ENCODE data around the gene PDIA6.

PDIA6 gene

DNA sequence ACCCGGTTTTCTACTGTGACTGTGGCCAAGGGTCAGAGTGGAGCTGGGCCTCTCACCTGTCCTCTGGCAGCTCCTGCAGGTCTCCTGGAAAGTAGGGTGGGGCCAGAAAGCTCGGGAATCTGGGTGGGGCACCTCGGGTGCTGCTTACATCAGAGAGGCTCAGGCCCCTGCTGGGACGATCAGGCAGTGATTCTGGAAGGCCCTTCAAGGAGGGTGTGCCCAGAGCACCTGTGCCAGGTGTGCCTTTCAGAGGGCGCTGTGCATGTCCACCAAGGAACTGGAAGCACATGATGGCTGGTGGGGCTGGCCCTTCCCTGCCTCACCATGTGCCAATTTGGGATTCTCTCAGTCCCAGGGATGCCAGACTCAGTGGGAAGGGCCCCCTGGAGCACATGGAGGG lies 47.1 kb downstream of the PDIA6 start:
- no peak for DNase-seq (ENCODE audit: low read depth)
- no peak overlapping the region for H3K4me3 ChIP-seq (ENCODE audit: low read depth, low read length)
- TF ChIP-seq CTCF (IDR thresholded peaks at IDR 0.05; ENCODE audit: insufficient read depth, low read depth, low read length, missing control alignments), result no peak

- no peak for TF ChIP-seq CTCF (IDR thresholded peaks at IDR 0.05; ENCODE audit: insufficient read depth, low read depth, low read length, missing control alignments)
Measured at GRCh38 chr2:10764896-10765295, 47.7 kb downstream of the PDIA6 start.

DNA sequence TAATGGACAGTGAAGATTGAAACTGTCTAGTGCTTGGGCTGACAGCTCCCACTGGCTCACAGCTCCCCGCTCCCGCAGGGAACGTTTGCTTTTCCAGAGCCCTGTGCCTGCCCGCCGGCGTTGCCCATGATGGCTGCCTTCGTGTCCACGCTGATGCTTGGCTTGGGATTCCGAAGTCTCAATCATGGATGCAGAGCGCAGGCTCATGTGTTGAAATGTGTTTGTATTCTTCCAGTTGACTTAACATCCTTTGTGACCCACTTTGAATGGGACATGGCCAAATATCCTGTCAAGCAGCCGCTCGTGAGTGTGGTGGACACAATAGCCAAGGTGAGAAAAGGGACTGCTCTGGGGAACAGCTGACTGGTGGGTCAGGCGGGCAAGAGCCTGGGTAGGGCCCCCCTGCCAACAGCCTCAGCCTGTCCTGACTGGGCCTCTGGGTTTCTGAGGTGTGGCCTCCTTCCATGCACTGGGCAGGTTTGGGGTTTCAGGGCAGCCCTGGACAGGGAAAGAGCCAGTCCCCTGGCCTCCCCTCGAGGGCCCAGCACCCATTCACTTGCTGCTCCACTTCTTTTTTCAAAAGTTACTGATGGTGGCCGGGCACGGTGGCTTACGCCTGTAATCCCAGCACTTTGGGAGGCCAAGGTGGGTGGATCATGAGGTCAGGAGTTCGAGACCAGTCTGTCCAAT lies 48.3 kb downstream of the PDIA6 start:
- no peak overlapping the region for H3K4me3 ChIP-seq (ENCODE audit: low read depth, low read length)
- DNase-seq (ENCODE audit: low read depth), result no peak
- no peak for TF ChIP-seq CTCF (IDR thresholded peaks at IDR 0.05; ENCODE audit: insufficient read depth, low read depth, low read length, missing control alignments)

More at GRCh38 chr2:10764896-10765295, 47.7 kb downstream of the PDIA6 start:
- no peak overlapping the region for H3K4me3 ChIP-seq (ENCODE audit: low read depth, low read length)
- DNase-seq (ENCODE audit: low read depth), result no peak

DNA sequence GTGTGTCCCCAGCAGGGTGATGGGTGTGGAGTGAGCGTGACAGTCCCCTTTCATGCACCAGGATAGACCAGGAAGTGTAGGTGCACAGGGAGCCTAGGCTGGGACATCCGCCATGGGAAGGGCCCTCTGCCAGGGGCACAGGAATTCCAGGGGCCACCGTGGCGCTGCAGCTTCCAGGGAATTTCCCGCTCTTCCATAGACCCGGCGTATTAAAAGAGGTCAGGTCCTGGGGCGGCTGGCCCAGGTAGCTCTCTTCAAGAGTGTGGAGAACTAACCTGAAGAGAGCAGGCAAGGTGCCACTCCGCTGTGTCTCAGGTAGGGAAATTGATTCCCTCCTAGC lies 49.2 kb downstream of the PDIA6 start:
- H3K4me3 ChIP-seq (ENCODE audit: low read depth, low read length), result no peak overlapping the region
- TF ChIP-seq CTCF (IDR thresholded peaks at IDR 0.05; ENCODE audit: insufficient read depth, low read depth, low read length, missing control alignments), result no peak
- DNase-seq (ENCODE audit: low read depth), result no peak

GRCh38 chr2:10762651-10763460 lies 49.7 kb downstream of the PDIA6 start:
- no peak overlapping the region for H3K4me3 ChIP-seq (ENCODE audit: low read depth, low read length)
- DNase-seq (ENCODE audit: low read depth), result no peak
- no peak for TF ChIP-seq CTCF (IDR thresholded peaks at IDR 0.05; ENCODE audit: insufficient read depth, low read depth, low read length, missing control alignments)

GRCh38 chr2:10761591-10761990 lies 51.0 kb downstream of the PDIA6 start:
- no peak for DNase-seq (ENCODE audit: low read depth)
- H3K4me3 ChIP-seq (ENCODE audit: low read depth, low read length), result no peak overlapping the region

More at GRCh38 chr2:10761591-10761990, 51.0 kb downstream of the PDIA6 start:
- no peak for TF ChIP-seq CTCF (IDR thresholded peaks at IDR 0.05; ENCODE audit: insufficient read depth, low read depth, low read length, missing control alignments)

All from GM12865 (cell line).